GM10847 (cell line): ENCODE measurements around the gene KLK4.

Experiments
- POLR2A ChIP-seq: IDR thresholded peaks from 2 replicates; pipeline ENCODE4 v1.6.1; 2011; ENCODE audit not compliant: insufficient read length; ENCODE audit errors: extremely low read depth

Gene KLK4

GRCh38 chr19:50911206-50912101, at the start of gene KLK4:
TSS of gene KLK4 (minus strand) at chr19:50911395. CDS start at chr19:50910738, 657 bp downstream.
- no peak for TF ChIP-seq POLR2A

GRCh38 chr19:50959731-50960500, 48.7 kb upstream of the KLK4 start:
- TF ChIP-seq POLR2A: no peak

GRCh38 chr19:50957587-50957986, 46.4 kb upstream of the KLK4 start:
- TF ChIP-seq POLR2A: no peak

GRCh38 chr19:50952910-50953309, 41.7 kb upstream of the KLK4 start, which contains the start of gene KLK5:
TSS of gene KLK5 (minus strand) at chr19:50953038. CDS start at chr19:50952657, 381 bp downstream.
- no peak for TF ChIP-seq POLR2A

GRCh38 chr19:50949861-50950260, 38.7 kb upstream of the KLK4 start:
- no peak for TF ChIP-seq POLR2A

GRCh38 chr19:50947123-50947522, 35.9 kb upstream of the KLK4 start:
- TF ChIP-seq POLR2A: no peak

GRCh38 chr19:50944795-50945194, 33.6 kb upstream of the KLK4 start:
- TF ChIP-seq POLR2A: no peak

GRCh38 chr19:50943074-50943828, 32.1 kb upstream of the KLK4 start:
- no peak for TF ChIP-seq POLR2A

- no peak for TF ChIP-seq POLR2A
Observed at GRCh38 chr19:50939596-50939995, 28.4 kb upstream of the KLK4 start.

- TF ChIP-seq POLR2A: no peak
Observed at GRCh38 chr19:50933640-50934039, 22.4 kb upstream of the KLK4 start.

- no peak for TF ChIP-seq POLR2A
Observed at GRCh38 chr19:50932690-50933083, 21.5 kb upstream of the KLK4 start.

GRCh38 chr19:50932018-50932689, 21.0 kb upstream of the KLK4 start:
- no peak for TF ChIP-seq POLR2A

- no peak for TF ChIP-seq POLR2A
Observed at GRCh38 chr19:50931023-50931422, 19.8 kb upstream of the KLK4 start.

GRCh38 chr19:50928831-50929230, 17.6 kb upstream of the KLK4 start:
- TF ChIP-seq POLR2A: no peak

GRCh38 chr19:50926144-50926543, 14.9 kb upstream of the KLK4 start:
- TF ChIP-seq POLR2A: no peak

GRCh38 chr19:50925734-50926133, 14.5 kb upstream of the KLK4 start:
- no peak for TF ChIP-seq POLR2A
